ENCODE results near the gene EPHA4.

Gene EPHA4

DNA sequence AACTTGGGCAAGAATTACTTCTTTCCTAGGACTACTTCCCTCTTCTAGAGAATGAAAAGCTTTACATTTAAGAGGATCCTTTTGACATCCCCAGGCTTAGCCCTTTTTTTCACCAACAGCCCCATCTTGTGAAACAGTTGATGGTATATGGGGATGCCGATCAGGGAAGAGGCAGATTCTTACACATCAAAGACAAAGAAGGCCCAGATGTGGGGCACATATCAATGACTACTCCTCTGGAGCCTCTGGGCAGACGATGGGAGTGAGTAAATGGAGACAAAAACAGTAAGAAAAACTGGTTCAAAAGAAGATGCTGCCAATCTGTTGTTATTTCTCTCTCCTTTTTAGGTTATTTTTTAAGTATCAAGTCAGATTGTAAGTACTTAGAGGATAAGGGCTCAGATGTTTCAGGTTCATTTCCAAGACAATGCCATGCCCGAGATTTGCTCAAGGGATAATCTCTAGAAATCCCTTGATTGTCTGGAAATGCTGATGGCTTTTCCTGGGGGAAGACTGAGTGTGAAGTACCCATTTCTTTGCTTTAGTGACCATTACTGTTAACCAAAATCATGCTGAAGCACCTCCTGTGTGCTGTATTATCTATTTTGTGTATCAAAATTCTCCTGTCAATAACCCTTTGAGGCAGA, 117.5 kb downstream of the EPHA4 start:
- no peaks in the 10 kb centered on the region for H3K36me3 ChIP-seq (replicated peaks; ENCODE audit: insufficient read depth, low read length)
- H3K9ac ChIP-seq (ENCODE audit: low read length), result no peak overlapping the region
- DNase-seq, result no peak
- no peaks in the 10 kb centered on the region for H3K79me2 ChIP-seq (ENCODE audit: low read length)
- no peaks in the 10 kb centered on the region for H3K9me2 ChIP-seq (replicated peaks; ENCODE audit: insufficient read depth, low read length)
- TF ChIP-seq, protein P1, sequence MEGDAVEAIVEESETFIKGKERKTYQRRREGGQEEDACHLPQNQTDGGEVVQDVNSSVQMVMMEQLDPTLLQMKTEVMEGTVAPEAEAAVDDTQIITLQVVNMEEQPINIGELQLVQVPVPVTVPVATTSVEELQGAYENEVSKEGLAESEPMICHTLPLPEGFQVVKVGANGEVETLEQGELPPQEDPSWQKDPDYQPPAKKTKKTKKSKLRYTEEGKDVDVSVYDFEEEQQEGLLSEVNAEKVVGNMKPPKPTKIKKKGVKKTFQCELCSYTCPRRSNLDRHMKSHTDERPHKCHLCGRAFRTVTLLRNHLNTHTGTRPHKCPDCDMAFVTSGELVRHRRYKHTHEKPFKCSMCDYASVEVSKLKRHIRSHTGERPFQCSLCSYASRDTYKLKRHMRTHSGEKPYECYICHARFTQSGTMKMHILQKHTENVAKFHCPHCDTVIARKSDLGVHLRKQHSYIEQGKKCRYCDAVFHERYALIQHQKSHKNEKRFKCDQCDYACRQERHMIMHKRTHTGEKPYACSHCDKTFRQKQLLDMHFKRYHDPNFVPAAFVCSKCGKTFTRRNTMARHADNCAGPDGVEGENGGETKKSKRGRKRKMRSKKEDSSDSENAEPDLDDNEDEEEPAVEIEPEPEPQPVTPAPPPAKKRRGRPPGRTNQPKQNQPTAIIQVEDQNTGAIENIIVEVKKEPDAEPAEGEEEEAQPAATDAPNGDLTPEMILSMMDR (IDR thresholded peaks at IDR 0.05; ENCODE audit: low read length), result no peak
- no peak for TF ChIP-seq EZH2phosphoT487 (IDR thresholded peaks at IDR 0.05; ENCODE audit: low read length)
- no peak for TF ChIP-seq EZH2 (optimal IDR thresholded peaks at IDR 0.05; ENCODE audit: low read depth, low read length)
- no peaks in the 10 kb centered on the region for H3K4me1 ChIP-seq (ENCODE audit: low read length)
- no peaks in the 10 kb centered on the region for H3K9me3 ChIP-seq (replicated peaks; ENCODE audit: insufficient read depth, low read length)
- no peak overlapping the region for H3K4me2 ChIP-seq (ENCODE audit: low read depth, low read length)
- H3K27me3 ChIP-seq (replicated peaks; ENCODE audit: insufficient read depth, low read length), result no peaks in the 10 kb centered on the region
- no peak overlapping the region for H2AFZ ChIP-seq (ENCODE audit: low read length)
- no peaks in the 10 kb centered on the region for H3F3A ChIP-seq (ENCODE audit: insufficient read depth, low read length)
- H4K20me1 ChIP-seq (ENCODE audit: insufficient read depth, low read length), result no peaks in the 10 kb centered on the region
- H3K4me3 ChIP-seq (ENCODE audit: low read length), result no peak overlapping the region
- no peak overlapping the region for H3K27ac ChIP-seq (ENCODE audit: low read length)

GRCh38 chr2:221451862-221452788, 120.0 kb downstream of the EPHA4 start:
- no peak for DNase-seq
- Histone ChIP-seq H3K27me3 (replicated peaks; ENCODE audit: insufficient read depth, low read length) (no peaks in the 10 kb centered on the region), H3K4me3 (ENCODE audit: low read length) (no peak overlapping the region), H4K20me1 (ENCODE audit: insufficient read depth, low read length) (no peaks in the 10 kb centered on the region), H3K4me2 (ENCODE audit: low read depth, low read length) (no peak overlapping the region), H3K9me3 (replicated peaks; ENCODE audit: insufficient read depth, low read length) (no peaks in the 10 kb centered on the region), H2AFZ (ENCODE audit: low read length) (no peak overlapping the region), H3K4me1 (ENCODE audit: low read length) (no peaks in the 10 kb centered on the region), H3F3A (ENCODE audit: insufficient read depth, low read length) (no peaks in the 10 kb centered on the region), H3K27ac (ENCODE audit: low read length) (no peak overlapping the region), H3K79me2 (ENCODE audit: low read length) (no peaks in the 10 kb centered on the region), H3K36me3 (replicated peaks; ENCODE audit: insufficient read depth, low read length) (no peaks in the 10 kb centered on the region), H3K9ac (ENCODE audit: low read length) (no peak overlapping the region), H3K9me2 (replicated peaks; ENCODE audit: insufficient read depth, low read length) (no peaks in the 10 kb centered on the region)
- TF ChIP-seq, protein P1 (IDR thresholded peaks at IDR 0.05; ENCODE audit: low read length), result no peak
- TF ChIP-seq EZH2 (optimal IDR thresholded peaks at IDR 0.05; ENCODE audit: low read depth, low read length) (no peak), EZH2phosphoT487 (IDR thresholded peaks at IDR 0.05; ENCODE audit: low read length) (no peak)

GRCh38 chr2:221450280-221450679, 121.8 kb downstream of the EPHA4 start:
- Histone ChIP-seq H3K9me2 (replicated peaks; ENCODE audit: insufficient read depth, low read length) (no peaks in the 10 kb centered on the region), H3K79me2 (ENCODE audit: low read length) (no peaks in the 10 kb centered on the region), H3K4me2 (ENCODE audit: low read depth, low read length) (no peak overlapping the region), H3K9ac (ENCODE audit: low read length) (no peak overlapping the region), H3F3A (ENCODE audit: insufficient read depth, low read length) (no peaks in the 10 kb centered on the region), H3K9me3 (replicated peaks; ENCODE audit: insufficient read depth, low read length) (no peaks in the 10 kb centered on the region), H3K36me3 (replicated peaks; ENCODE audit: insufficient read depth, low read length) (no peaks in the 10 kb centered on the region), H3K4me1 (ENCODE audit: low read length) (no peaks in the 10 kb centered on the region), H3K4me3 (ENCODE audit: low read length) (no peak overlapping the region), H3K27me3 (replicated peaks; ENCODE audit: insufficient read depth, low read length) (no peaks in the 10 kb centered on the region), H3K27ac (ENCODE audit: low read length) (no peak overlapping the region), H2AFZ (ENCODE audit: low read length) (no peak overlapping the region), H4K20me1 (ENCODE audit: insufficient read depth, low read length) (no peaks in the 10 kb centered on the region)
- TF ChIP-seq EZH2phosphoT487 (IDR thresholded peaks at IDR 0.05; ENCODE audit: low read length), result no peak
- TF ChIP-seq, protein P1 (IDR thresholded peaks at IDR 0.05; ENCODE audit: low read length), result no peak
- DNase-seq, result no peak
